Measurements from ENCODE around the gene RNF148.

DNA sequence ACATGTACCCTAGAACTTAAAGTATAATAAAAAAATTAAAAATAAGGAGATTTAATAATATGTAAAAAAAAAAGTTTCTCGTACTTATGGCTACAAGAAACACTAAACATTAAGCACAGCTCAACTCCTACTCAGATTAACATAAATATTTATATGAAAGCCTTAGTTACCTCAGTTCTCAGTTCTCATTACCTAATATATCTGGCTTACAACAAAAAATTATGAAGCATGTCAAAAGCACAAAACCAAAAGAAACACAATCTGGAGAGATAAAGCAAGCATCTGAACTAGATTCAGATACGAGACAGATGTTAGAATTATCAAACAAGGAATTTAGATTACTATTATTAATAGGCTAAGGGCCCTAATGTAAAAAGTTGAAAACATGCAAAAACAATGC lies 43.9 kb downstream of the RNF148 start:
- TF ChIP-seq, protein P1, sequence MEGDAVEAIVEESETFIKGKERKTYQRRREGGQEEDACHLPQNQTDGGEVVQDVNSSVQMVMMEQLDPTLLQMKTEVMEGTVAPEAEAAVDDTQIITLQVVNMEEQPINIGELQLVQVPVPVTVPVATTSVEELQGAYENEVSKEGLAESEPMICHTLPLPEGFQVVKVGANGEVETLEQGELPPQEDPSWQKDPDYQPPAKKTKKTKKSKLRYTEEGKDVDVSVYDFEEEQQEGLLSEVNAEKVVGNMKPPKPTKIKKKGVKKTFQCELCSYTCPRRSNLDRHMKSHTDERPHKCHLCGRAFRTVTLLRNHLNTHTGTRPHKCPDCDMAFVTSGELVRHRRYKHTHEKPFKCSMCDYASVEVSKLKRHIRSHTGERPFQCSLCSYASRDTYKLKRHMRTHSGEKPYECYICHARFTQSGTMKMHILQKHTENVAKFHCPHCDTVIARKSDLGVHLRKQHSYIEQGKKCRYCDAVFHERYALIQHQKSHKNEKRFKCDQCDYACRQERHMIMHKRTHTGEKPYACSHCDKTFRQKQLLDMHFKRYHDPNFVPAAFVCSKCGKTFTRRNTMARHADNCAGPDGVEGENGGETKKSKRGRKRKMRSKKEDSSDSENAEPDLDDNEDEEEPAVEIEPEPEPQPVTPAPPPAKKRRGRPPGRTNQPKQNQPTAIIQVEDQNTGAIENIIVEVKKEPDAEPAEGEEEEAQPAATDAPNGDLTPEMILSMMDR (IDR thresholded peaks at IDR 0.05): no peak
- no peak for TF ChIP-seq POLR2A (IDR thresholded peaks at IDR 0.05)
